Trophoblast cell (in vitro differentiated cells and primary cell): ENCODE data around the gene TPM4.

ENCODE experiments used
- DNase-seq, 2 donors: peaks; one replicate each; pipeline ENCODE4 v3.0.0-alpha.2; 2016
- H2AFZ ChIP-seq: 2 replicates; pipeline ENCODE4 v1.6.1; 2013; ENCODE audit warnings: low read length, moderate library complexity, mild to moderate bottlenecking; ENCODE audit not compliant: insufficient read depth, poor library complexity
- H2AK5ac ChIP-seq: 2 replicates; pipeline ENCODE4 v1.6.1; 2013; ENCODE audit warnings: mild to moderate bottlenecking, low read length
- H2BK120ac ChIP-seq: 2 replicates; pipeline ENCODE4 v1.6.1; 2013; ENCODE audit warnings: low read length, mild to moderate bottlenecking, moderate library complexity; ENCODE audit not compliant: insufficient read depth, poor library complexity
- H2BK12ac ChIP-seq: 2 replicates; pipeline ENCODE4 v1.6.1; 2013; ENCODE audit warnings: mild to moderate bottlenecking, low read length, moderate library complexity
- H2BK5ac ChIP-seq: 2 replicates; pipeline ENCODE4 v1.6.1; 2013; ENCODE audit warnings: low read length, low read depth, moderate library complexity, mild to moderate bottlenecking; ENCODE audit not compliant: poor library complexity
- H3K14ac ChIP-seq: 2 replicates; pipeline ENCODE4 v1.6.1; 2013; ENCODE audit warnings: mild to moderate bottlenecking, low read length
- H3K18ac ChIP-seq: 2 replicates; pipeline ENCODE4 v1.6.1; 2013; ENCODE audit warnings: mild to moderate bottlenecking, low read length
- H3K23ac ChIP-seq: 2 replicates; pipeline ENCODE4 v1.6.1; 2013; ENCODE audit warnings: low read length
- H3K27ac ChIP-seq: 2 replicates; pipeline ENCODE4 v1.5.1; 2013; ENCODE audit warnings: low read depth, mild to moderate bottlenecking, inconsistent platforms, low read length, moderate library complexity
- H3K27me3 ChIP-seq: 2 replicates; pipeline ENCODE4 v1.6.1; 2013; ENCODE audit warnings: inconsistent platforms, mild to moderate bottlenecking, low read length, moderate library complexity; ENCODE audit not compliant: insufficient read depth
- H3K36me3 ChIP-seq, 2 experiments: 1 replicate in 1 of 2; 2 replicates in 1 of 2; pipeline ENCODE4 v1.6.1; 2013; ENCODE audit warnings: low read length in 2 of 2, mild to moderate bottlenecking in 2 of 2, moderate library complexity in 1 of 2; ENCODE audit not compliant: insufficient read depth in 2 of 2, control insufficient read depth in 1 of 2
- H3K4ac ChIP-seq: 2 replicates; pipeline ENCODE4 v1.6.1; 2013; ENCODE audit warnings: low read depth, mild to moderate bottlenecking, low read length, moderate library complexity
- H3K4me1 ChIP-seq, 2 experiments: 1 replicate in 1 of 2; 2 replicates in 1 of 2; pipeline ENCODE4 v1.6.1; 2013; ENCODE audit warnings: low read length in 2 of 2, mild to moderate bottlenecking in 2 of 2, moderate library complexity in 1 of 2; ENCODE audit not compliant: insufficient read depth in 2 of 2, control insufficient read depth in 1 of 2
- H3K4me2 ChIP-seq: 2 replicates; pipeline ENCODE4 v1.6.1; 2013; ENCODE audit warnings: inconsistent platforms, mild to moderate bottlenecking, low read length, moderate library complexity
- H3K4me3 ChIP-seq: 2 replicates; pipeline ENCODE4 v1.5.1; 2013; ENCODE audit warnings: mild to moderate bottlenecking, low read depth, low read length, inconsistent platforms
- H3K79me1 ChIP-seq: one replicate; pipeline ENCODE4 v1.6.1; 2013; ENCODE audit warnings: low read length
- H3K79me2 ChIP-seq: 2 replicates; pipeline ENCODE4 v1.6.1; 2013; ENCODE audit warnings: low read length, mild to moderate bottlenecking; ENCODE audit not compliant: control insufficient read depth, insufficient read depth, poor library complexity
- H3K9ac ChIP-seq: 2 replicates; pipeline ENCODE4 v1.6.1; 2013; ENCODE audit warnings: mild to moderate bottlenecking, low read length
- H3K9me3 ChIP-seq: 2 replicates; pipeline ENCODE4 v1.6.1; 2013; ENCODE audit warnings: low read depth, mild to moderate bottlenecking, control low read depth, inconsistent platforms, low read length; ENCODE audit not compliant: insufficient read depth
- H4K12ac ChIP-seq: 2 replicates; pipeline ENCODE4 v1.6.1; 2013; ENCODE audit warnings: low read depth, mild to moderate bottlenecking, low read length, moderate library complexity
- H4K8ac ChIP-seq: 2 replicates; pipeline ENCODE4 v1.6.1; 2013; ENCODE audit warnings: low read depth, mild to moderate bottlenecking, low read length, moderate library complexity
- H4K91ac ChIP-seq: one replicate; pipeline ENCODE4 v1.6.1; 2013; ENCODE audit warnings: low read depth, mild to moderate bottlenecking, low read length, moderate library complexity
- WGBS: extraction: QIAGEN DNeasy Blood & Tissue Kit; methylation state at CpG from one replicate; pipeline ENCODE4 v1.1.7; 2013; ENCODE audit warnings: missing lambda C conversion rate; ENCODE audit not compliant: insufficient read length, insufficient coverage; ENCODE audit errors: extremely low coverage; 5-methylcytosine and 5-hydroxymethylcytosine counted together

TPM4 gene

GRCh38 chr19:16073481-16073880 lies 2.8 kb upstream of the TPM4 start:
- H3K18ac ChIP-seq, result no peak overlapping the region
- H3K23ac ChIP-seq, result no peak overlapping the region
- no peak for DNase-seq
- no peak overlapping the region for H3K9ac ChIP-seq
- H4K12ac ChIP-seq, result no peak overlapping the region
- H3K4me3 ChIP-seq, result no peak overlapping the region
- peaks cover 30% of the 10 kb centered on the region for H3K79me1 ChIP-seq
- H3K79me2 ChIP-seq, result peaks cover 23% of the 10 kb centered on the region
- no peaks in the 10 kb centered on the region for H3K9me3 ChIP-seq
- no peak overlapping the region for H4K91ac ChIP-seq
- no peak overlapping the region for H2BK120ac ChIP-seq
- no peak overlapping the region for H3K14ac ChIP-seq
- no peaks in the 10 kb centered on the region for H3K27me3 ChIP-seq
- no peak overlapping the region for H3K27ac ChIP-seq
- no peak overlapping the region for H2BK5ac ChIP-seq
- peaks cover 8 to 18% of the 10 kb centered on the region in 2 experiments for H3K4me1 ChIP-seq
- peak overlapping the region; percentile 15 for H2AK5ac ChIP-seq
- H3K4ac ChIP-seq, result no peak overlapping the region
- H4K8ac ChIP-seq, result no peak overlapping the region
- H2BK12ac ChIP-seq, result peak overlapping the region; percentile 9
- H2AFZ ChIP-seq, result no peak overlapping the region
- H3K36me3 ChIP-seq, result peaks cover 0 to 6% of the 10 kb centered on the region in 2 experiments
- no peak overlapping the region for H3K4me2 ChIP-seq
- no CpG with 5 or more reads among the region's 7 CpGs for WGBS

- no peak overlapping the region for H3K4me3 ChIP-seq
- no peaks in the 10 kb centered on the region for H3K9me3 ChIP-seq
- H3K23ac ChIP-seq, result no peak overlapping the region
- H2BK120ac ChIP-seq, result no peak overlapping the region
- no peak overlapping the region for H2AK5ac ChIP-seq
- no peak overlapping the region for H4K8ac ChIP-seq
- no peaks in the 10 kb centered on the region for H3K27me3 ChIP-seq
- no peak overlapping the region for H4K91ac ChIP-seq
- no peak overlapping the region for H3K9ac ChIP-seq
- H2BK5ac ChIP-seq, result no peak overlapping the region
- H3K36me3 ChIP-seq, result peaks cover 0 to 6% of the 10 kb centered on the region in 2 experiments
- H2AFZ ChIP-seq, result no peak overlapping the region
- peaks cover 32% of the 10 kb centered on the region for H3K79me1 ChIP-seq
- no peak overlapping the region for H2BK12ac ChIP-seq
- WGBS, result no CpG with 5 or more reads among the region's 3 CpGs
- H3K18ac ChIP-seq, result no peak overlapping the region
- H3K27ac ChIP-seq, result no peak overlapping the region
- peaks cover 23% of the 10 kb centered on the region for H3K79me2 ChIP-seq
- no peak for DNase-seq
- H3K4me1 ChIP-seq, result peaks cover 8 to 18% of the 10 kb centered on the region in 2 experiments
- H4K12ac ChIP-seq, result no peak overlapping the region
- no peak overlapping the region for H3K14ac ChIP-seq
- no peak overlapping the region for H3K4ac ChIP-seq
- no peak overlapping the region for H3K4me2 ChIP-seq
Observed at GRCh38 chr19:16073988-16074387, 2.3 kb upstream of the TPM4 start.

- Histone ChIP-seq H2BK120ac (no peak overlapping the region), H4K12ac (no peak overlapping the region), H3K23ac (no peak overlapping the region), H3K27me3 (no peaks in the 10 kb centered on the region), H3K4me3 (no peak overlapping the region), H3K18ac (no peak overlapping the region), H3K27ac (no peak overlapping the region), H3K4me2 (no peak overlapping the region), H3K4ac (no peak overlapping the region), H2BK12ac (peak overlapping the region; percentile 8), H2AFZ (no peak overlapping the region), H4K8ac (no peak overlapping the region), H4K91ac (no peak overlapping the region), H3K4me1 (peaks cover 8 to 18% of the 10 kb centered on the region in 2 experiments), H3K14ac (no peak overlapping the region), H3K9me3 (no peaks in the 10 kb centered on the region), H3K79me2 (peaks cover 28% of the 10 kb centered on the region), H3K9ac (no peak overlapping the region), H2AK5ac (peak overlapping the region; percentile 9), H3K79me1 (peaks cover 32% of the 10 kb centered on the region), H3K36me3 (peaks cover 0 to 6% of the 10 kb centered on the region in 2 experiments), H2BK5ac (no peak overlapping the region)
- DNase-seq, result peak; percentile 55 to 58
- WGBS, result no CpG with 5 or more reads among the region's 10 CpGs
Observed at GRCh38 chr19:16074488-16075365, 1.6 kb upstream of the TPM4 start.

- Histone ChIP-seq H2BK5ac (peak overlapping the region; percentile 88), H3K9ac (peak overlapping the region; percentile 20)
- no CpG with 5 or more reads among the region's 21 CpGs for WGBS
Observed at GRCh38 chr19:16075430-16076153, 703 bp upstream of the TPM4 start.

More at GRCh38 chr19:16075430-16076153, 703 bp upstream of the TPM4 start:
- H3K27ac ChIP-seq, result peak overlapping the region; percentile 93
- peak in 1 of 2 donors; percentile 28 for DNase-seq
- H3K4ac ChIP-seq, result peak overlapping the region; percentile 74
- H3K18ac ChIP-seq, result peak overlapping the region; percentile 90
- H3K27me3 ChIP-seq, result no peaks in the 10 kb centered on the region
- peaks cover 34% of the 10 kb centered on the region for H3K79me1 ChIP-seq
- H3K14ac ChIP-seq, result peak overlapping the region; percentile 95
- peak overlapping the region; percentile 78 for H2BK120ac ChIP-seq
- H3K4me1 ChIP-seq, result peaks cover 11 to 21% of the 10 kb centered on the region in 2 experiments
- peak overlapping the region; percentile 68 for H4K8ac ChIP-seq
- peak overlapping the region; percentile 52 for H3K4me3 ChIP-seq
- no peak overlapping the region for H3K23ac ChIP-seq
- peak overlapping the region; percentile 28 for H2AK5ac ChIP-seq
- peak overlapping the region; percentile 83 for H4K91ac ChIP-seq
- H3K36me3 ChIP-seq, result peaks cover 8 to 13% of the 10 kb centered on the region in 2 experiments
- peaks cover 36% of the 10 kb centered on the region for H3K79me2 ChIP-seq
- H3K9me3 ChIP-seq, result no peaks in the 10 kb centered on the region
- H2BK12ac ChIP-seq, result peak overlapping the region; percentile 67
- H2AFZ ChIP-seq, result peak overlapping the region; percentile 87
- H4K12ac ChIP-seq, result peak overlapping the region; percentile 33
- H3K4me2 ChIP-seq, result peak overlapping the region; percentile 60
